Measurements from ENCODE around the gene DIP2C.
"Not testable (repeated sequence)": the region's sequence is repeated elsewhere in the genome, so short reads cannot be mapped to it uniquely, and the experiment has no call there.

The DIP2C gene

GRCh38 chr10:384538-385305, 304.7 kb downstream of the DIP2C start:
- DNase-seq = no peak

- no peak for DNase-seq
Measured at GRCh38 chr10:383519-383918, 305.9 kb downstream of the DIP2C start.

GRCh38 chr10:381805-382204, 307.7 kb downstream of the DIP2C start:
- no peak for DNase-seq

- no peak for DNase-seq
Measured at GRCh38 chr10:381346-381745, 308.1 kb downstream of the DIP2C start.

GRCh38 chr10:380313-380940, 309.0 kb downstream of the DIP2C start:
- no peak for DNase-seq

GRCh38 chr10:378930-379704, 310.4 kb downstream of the DIP2C start:
- no peak for DNase-seq

GRCh38 chr10:378230-378929, 311.1 kb downstream of the DIP2C start:
- no peak for DNase-seq

- no peak for DNase-seq
Measured at GRCh38 chr10:377228-377627, 312.2 kb downstream of the DIP2C start.

- DNase-seq = no peak
Measured at GRCh38 chr10:375815-376505, 313.5 kb downstream of the DIP2C start.

GRCh38 chr10:374354-374753, 315.1 kb downstream of the DIP2C start:
- no peak for DNase-seq

- peak; percentile 48 for DNase-seq
Measured at GRCh38 chr10:373526-374309, 315.8 kb downstream of the DIP2C start.

GRCh38 chr10:373015-373414, 316.5 kb downstream of the DIP2C start:
- DNase-seq = no peak

- no peak for DNase-seq
Measured at GRCh38 chr10:372566-372965, 316.9 kb downstream of the DIP2C start.

GRCh38 chr10:371515-371914, 318.0 kb downstream of the DIP2C start:
- no peak for DNase-seq

- DNase-seq = no peak
Measured at GRCh38 chr10:370449-370825, 319.0 kb downstream of the DIP2C start.

- DNase-seq = no peak
Measured at GRCh38 chr10:369684-370448, 319.6 kb downstream of the DIP2C start.

GRCh38 chr10:369221-369683, 320.2 kb downstream of the DIP2C start:
- no peak for DNase-seq

- no peak for DNase-seq
Measured at GRCh38 chr10:368579-369220, 320.8 kb downstream of the DIP2C start.

- DNase-seq = not testable (repeated sequence)
Measured at GRCh38 chr10:368107-368506, 321.4 kb downstream of the DIP2C start.

GRCh38 chr10:367636-368035, 321.8 kb downstream of the DIP2C start:
- DNase-seq = no peak
